AG04450 (cell line): ENCODE measurements around the gene LGALS3BP. TPM values are rescaled to one million over a fixed set of nuclear protein-coding genes. Genes with fewer than 3 reads are reported as not detected.
"Not testable (repeated sequence)": the region's sequence is repeated elsewhere in the genome, so short reads cannot be mapped to it uniquely, and the experiment has no call there.

Source experiments
- CTCF ChIA-PET: fragments of 300-600, 350-600 bp; formaldehyde crosslinking; extraction: SDS; loops from one replicate; lab custom pipeline; 2022; ENCODE audit warnings: antibody characterized with exemption, inconsistent platforms; lab: Charles Lee
- POLR2A ChIA-PET: fragments of 350-600 bp; formaldehyde crosslinking; extraction: SDS; loops from one replicate; lab custom pipeline; 2021; ENCODE audit warnings: antibody characterized with exemption, inconsistent platforms; lab: Yijun Ruan, JAX
- DNase-seq: peaks from one replicate; pipeline ENCODE4 v3.0.0-alpha.2; 2011; ENCODE audit warnings: low read depth, low spot score
- H3K27ac ChIP-seq: one replicate; pipeline ENCODE4 v1.5.1; 2012; ENCODE audit warnings: low read depth, low read length, control low read depth
- H3K27me3 ChIP-seq: one replicate; pipeline ENCODE4 v1.6.0; 2012; ENCODE audit warnings: low read length; ENCODE audit not compliant: control insufficient read depth, insufficient read depth
- H3K4me3 ChIP-seq: 2 replicates; pipeline ENCODE4 v1.5.1; 2011; ENCODE audit warnings: mild to moderate bottlenecking, low read depth, low read length, control low read depth
- H3K9me3 ChIP-seq: 2 replicates; pipeline ENCODE4 v1.5.1; 2012; ENCODE audit warnings: low read length; ENCODE audit not compliant: control insufficient read depth, insufficient read depth
- CTCF ChIP-seq: IDR thresholded peaks from 2 replicates; pipeline ENCODE4 v1.5.1; 2011; ENCODE audit warnings: low read depth, low read length, control low read depth, inconsistent platforms
- polyA plus RNA-seq: library from polyadenylated mRNA; depleted of rRNA; stranded (reverse); fragments of >200 nt; gene quantifications from 2 replicates; pipeline ENCODE4 v1.2.3, GENCODE V29; 2011

LGALS3BP gene
- polyA plus RNA-seq, 1 experiment, result 126 TPM

GRCh38 chr17:79023180-79023705 is 43.5 kb upstream of the LGALS3BP start:
- no peak overlapping the region for H3K4me3 ChIP-seq
- no peak overlapping the region for H3K27ac ChIP-seq
- peaks cover 3% of the 10 kb centered on the region for H3K27me3 ChIP-seq
- no peak for TF ChIP-seq CTCF
- ChIA-PET CTCF (interaction anchor here (0.7 to 1.8 kb wide), 3 partner anchors 10 to 368 kb away, joined by 3 to 4 read pairs (median 3); no protein-coding TSS in a partner anchor), POLR2A (no interaction called here)
- H3K9me3 ChIP-seq, result no peaks in the 10 kb centered on the region; the same call in 1 of the 2 replicates
- no peak for DNase-seq

GRCh38 chr17:79022507-79022991 is 42.8 kb upstream of the LGALS3BP start:
- no peak for DNase-seq
- Histone ChIP-seq H3K9me3 (no peaks in the 10 kb centered on the region; the same call in 1 of the 2 replicates), H3K27ac (no peak overlapping the region), H3K4me3 (no peak overlapping the region), H3K27me3 (peaks cover 3% of the 10 kb centered on the region)
- CTCF ChIA-PET, result interaction anchor here (0.7 to 4.7 kb wide), 8 partner anchors 10 to 371 kb away, joined by 3 to 35 read pairs (median 4); no protein-coding TSS in a partner anchor
- POLR2A ChIA-PET, result interaction anchor here (1.1 kb wide), 1 partner anchor 14 kb away, joined by 4 read pairs; no protein-coding TSS in a partner anchor
- no peak for TF ChIP-seq CTCF

- H3K9me3 ChIP-seq, H3K27me3 ChIP-seq, H3K4me3 ChIP-seq, H3K27ac ChIP-seq, DNase-seq: not testable (repeated sequence)
- POLR2A ChIA-PET, result interaction anchor here (1.1 kb wide), 1 partner anchor 15 kb away, joined by 4 read pairs; no protein-coding TSS in a partner anchor
- CTCF ChIA-PET, result interaction anchor here (1.1 to 4.7 kb wide), 6 partner anchors 9 to 372 kb away, joined by 3 to 35 read pairs (median 5); no protein-coding TSS in a partner anchor
Measured at GRCh38 chr17:79021929-79022328, 42.2 kb upstream of the LGALS3BP start.

- H3K4me3 ChIP-seq, result no peak overlapping the region
- no peak for DNase-seq
- no peak overlapping the region for H3K27ac ChIP-seq
- ChIA-PET CTCF (interaction anchor here (0.5 to 4.7 kb wide), 13 partner anchors 9 to 377 kb away, joined by 3 to 35 read pairs (median 4); partner anchors contain the start of gene ENGASE), POLR2A (interaction anchor here (0.6 kb wide), 1 partner anchor 90 kb away, joined by 3 read pairs; no protein-coding TSS in a partner anchor)
- H3K27me3 ChIP-seq, result peaks cover 3% of the 10 kb centered on the region
- TF ChIP-seq CTCF, result no peak
- H3K9me3 ChIP-seq, result peaks cover under 1% of the 10 kb centered on the region; the same call in 1 of the 2 replicates
Measured at GRCh38 chr17:79020631-79021301, 41.0 kb upstream of the LGALS3BP start.

GRCh38 chr17:79019632-79020584 is 40.2 kb upstream of the LGALS3BP start:
- DNase-seq, result peak; percentile 56
- ChIA-PET POLR2A (no interaction called here), CTCF (interaction anchor here (0.5 to 4.7 kb wide), 14 partner anchors 10 to 380 kb away, joined by 3 to 35 read pairs (median 4); partner anchors contain the start of gene ENGASE)
- Histone ChIP-seq H3K4me3 (0 out of 2 replicates have a peak overlapping the region, but pooled peaks have one; percentile 0), H3K9me3 (peaks cover 5% of the 10 kb centered on the region), H3K27me3 (peaks cover 3% of the 10 kb centered on the region), H3K27ac (no peak overlapping the region)
- peak; percentile 80 for TF ChIP-seq CTCF
